ENCODE measurements around the gene KCP. TPM values are rescaled to one million over a fixed set of nuclear protein-coding genes. Genes with fewer than 3 reads are reported as not detected.
A peak's percentile ranks its signal among the peaks of the same experiment; 100 is the strongest.

The KCP gene
- total RNA-seq, 1 experiment from 2014 or later: 5.3 TPM

- Histone ChIP-seq H3K79me2 (ENCODE audit: insufficient read depth, low read length) (no peaks in the 10 kb centered on the region), H2AFZ (ENCODE audit: low read length) (no peak overlapping the region), H3K27ac (ENCODE audit: insufficient read length, low read depth, low read length) (no peak overlapping the region), H2BK5ac (ENCODE audit: insufficient read length, low read length) (no peak overlapping the region), H3K23me2 (ENCODE audit: insufficient read length, low read depth, low read length, poor library complexity, severe bottlenecking) (no peaks in the 10 kb centered on the region), H3K79me1 (ENCODE audit: insufficient read depth, low read depth, low read length, poor library complexity, severe bottlenecking) (no peaks in the 10 kb centered on the region), H3K27me3 (ENCODE audit: insufficient read depth, low read length) (no peaks in the 10 kb centered on the region), H3K56ac (ENCODE audit: insufficient read length, low read depth, low read length) (no peak overlapping the region), H2AK5ac (ENCODE audit: insufficient read length, low read length) (no peak overlapping the region), H2BK120ac (ENCODE audit: low read depth, low read length, poor library complexity, severe bottlenecking) (no peak overlapping the region), H3K18ac (ENCODE audit: insufficient read length, low read depth, low read length) (no peak overlapping the region), H3K9me3 (ENCODE audit: control insufficient read depth, low read depth, low read length) (no peaks in the 10 kb centered on the region), H4K5ac (ENCODE audit: insufficient read length, low read depth, low read length) (no peak overlapping the region), H3K4me2 (ENCODE audit: insufficient read depth, insufficient read length, low read length) (no peak overlapping the region), H3K4ac (ENCODE audit: low read depth, low read length) (no peak overlapping the region), H2BK20ac (ENCODE audit: low read depth, low read length, poor library complexity, severe bottlenecking) (no peak overlapping the region), H4K8ac (replicated peaks; ENCODE audit: insufficient read length, low read depth, low read length) (no peak overlapping the region), H3K9ac (ENCODE audit: extremely low read depth, insufficient read length, low read length) (no peak overlapping the region), H2BK12ac (ENCODE audit: insufficient read length, low read depth, low read length) (no peak overlapping the region), H3T11ph (ENCODE audit: low read length) (no peak overlapping the region), H4K20me1 (ENCODE audit: control insufficient read depth, insufficient read depth, insufficient read length) (no peaks in the 10 kb centered on the region), H3K4me1 (ENCODE audit: insufficient read depth, low read length) (no peaks in the 10 kb centered on the region), H4K91ac (ENCODE audit: insufficient read length, low read depth, low read length) (no peak overlapping the region), H3K14ac (ENCODE audit: insufficient read depth, low read length) (no peak overlapping the region), H3K23ac (ENCODE audit: insufficient read length, low read depth, low read length) (no peak overlapping the region), H2BK15ac (ENCODE audit: low read depth, low read length) (no peak overlapping the region)
- Mint-ChIP-seq H3K27ac (no peak overlapping the region), H3K4me3 (no peak overlapping the region), H3K4me1 (peaks cover 3% of the 10 kb centered on the region in 2 experiments; a peak in 3 of 4 replicates), H3K36me3 (ENCODE audit: insufficient read depth in 1 of 3, low read depth in 3 of 3) (peaks cover 19 to 25% (median 24%) of the 10 kb centered on the region in 3 experiments), H3K27me3 (ENCODE audit: low read depth) (peaks cover under 1% of the 10 kb centered on the region; the same call in 1 of the 2 replicates), H3K9me3 (peaks cover 3 to 11% of the 10 kb centered on the region in 2 experiments)
- peak; percentile 16 for DNase-seq
- WGBS (ENCODE audit: extremely low coverage, insufficient read length, low lambda C conversion rate): no CpG with 5 or more reads among the region's 12 CpGs
- TF ChIP-seq, protein P1, sequence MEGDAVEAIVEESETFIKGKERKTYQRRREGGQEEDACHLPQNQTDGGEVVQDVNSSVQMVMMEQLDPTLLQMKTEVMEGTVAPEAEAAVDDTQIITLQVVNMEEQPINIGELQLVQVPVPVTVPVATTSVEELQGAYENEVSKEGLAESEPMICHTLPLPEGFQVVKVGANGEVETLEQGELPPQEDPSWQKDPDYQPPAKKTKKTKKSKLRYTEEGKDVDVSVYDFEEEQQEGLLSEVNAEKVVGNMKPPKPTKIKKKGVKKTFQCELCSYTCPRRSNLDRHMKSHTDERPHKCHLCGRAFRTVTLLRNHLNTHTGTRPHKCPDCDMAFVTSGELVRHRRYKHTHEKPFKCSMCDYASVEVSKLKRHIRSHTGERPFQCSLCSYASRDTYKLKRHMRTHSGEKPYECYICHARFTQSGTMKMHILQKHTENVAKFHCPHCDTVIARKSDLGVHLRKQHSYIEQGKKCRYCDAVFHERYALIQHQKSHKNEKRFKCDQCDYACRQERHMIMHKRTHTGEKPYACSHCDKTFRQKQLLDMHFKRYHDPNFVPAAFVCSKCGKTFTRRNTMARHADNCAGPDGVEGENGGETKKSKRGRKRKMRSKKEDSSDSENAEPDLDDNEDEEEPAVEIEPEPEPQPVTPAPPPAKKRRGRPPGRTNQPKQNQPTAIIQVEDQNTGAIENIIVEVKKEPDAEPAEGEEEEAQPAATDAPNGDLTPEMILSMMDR (conservative IDR thresholded peaks at IDR 0.05): no peak
These were observed 7.5 kb downstream of the KCP start for GRCh38 chr7:128902761-128903585.
